GDM1 (cell line): ENCODE results near the gene TAF8.

Experiments
- DNase-seq: peaks from one replicate; lab custom pipeline; 2025; lab: John Stamatoyannopoulos, UW

Gene TAF8

GRCh38 chr6:42100029-42100901 is 49.9 kb downstream of the TAF8 start:
- DNase-seq, result no peak

GRCh38 chr6:42101186-42101657 is 50.9 kb downstream of the TAF8 start:
- no peak for DNase-seq

- no peak for DNase-seq
These were observed 52.9 kb downstream of the TAF8 start for GRCh38 chr6:42103216-42103615.

- DNase-seq, result no peak
These were observed 53.4 kb downstream of the TAF8 start for GRCh38 chr6:42103753-42104094.

- DNase-seq, result no peak
These were observed 53.9 kb downstream of the TAF8 start for GRCh38 chr6:42104095-42104803.

GRCh38 chr6:42104804-42105125 is 54.4 kb downstream of the TAF8 start:
- DNase-seq, result no peak

GRCh38 chr6:42105156-42105648 is 54.9 kb downstream of the TAF8 start:
- DNase-seq, result no peak

- no peak for DNase-seq
These were observed 55.4 kb downstream of the TAF8 start for GRCh38 chr6:42105709-42106108.

GRCh38 chr6:42106112-42107023 is 56.0 kb downstream of the TAF8 start:
- DNase-seq, result no peak

- no peak for DNase-seq
These were observed 57.7 kb downstream of the TAF8 start for GRCh38 chr6:42108071-42108470.

- no peak for DNase-seq
These were observed 60.4 kb downstream of the TAF8 start for GRCh38 chr6:42110683-42111082.

GRCh38 chr6:42112351-42112750 is 62.0 kb downstream of the TAF8 start:
- no peak for DNase-seq

- DNase-seq, result no peak
These were observed 63.8 kb downstream of the TAF8 start for GRCh38 chr6:42113936-42114636.

GRCh38 chr6:42117843-42118161 is 67.5 kb downstream of the TAF8 start:
- no peak for DNase-seq

GRCh38 chr6:42118162-42119001 is 68.1 kb downstream of the TAF8 start:
- no peak for DNase-seq

- no peak for DNase-seq
These were observed 70.9 kb downstream of the TAF8 start for GRCh38 chr6:42120895-42121865.

GRCh38 chr6:42123379-42124103 is 73.2 kb downstream of the TAF8 start:
- no peak for DNase-seq

- DNase-seq, result no peak
These were observed 74.0 kb downstream of the TAF8 start for GRCh38 chr6:42124223-42124836.

- DNase-seq, result no peak
These were observed 74.9 kb downstream of the TAF8 start for GRCh38 chr6:42125231-42125630.
